Astrocyte (in vitro differentiated cells and primary cell): ENCODE results near the gene KCNG1. TPM values are rescaled to one million over a fixed set of nuclear protein-coding genes. Genes with fewer than 3 reads are reported as not detected.
A peak's percentile ranks its signal among the peaks of the same experiment; 100 is the strongest.

ENCODE experiments used
- DNase-seq: peaks from one replicate; pipeline ENCODE4 v3.0.0-alpha.2; 2010; ENCODE audit warnings: low read depth
- FAIRE-seq: peaks from 2 replicates; lab custom pipeline; 2011; peaks lifted over from hg19 to GRCh38; lab: Jason Lieb, UNC
- H2AFZ ChIP-seq: 2 replicates; pipeline ENCODE4 v1.6.0; 2012; ENCODE audit warnings: low read depth, low read length, inconsistent platforms
- H3K27ac ChIP-seq: 2 replicates; pipeline ENCODE4 v1.5.1; 2011; ENCODE audit warnings: low read depth, low read length, inconsistent platforms
- H3K27me3 ChIP-seq: 2 replicates; pipeline ENCODE4 v1.6.0; 2011; ENCODE audit warnings: low read length, inconsistent platforms; ENCODE audit not compliant: insufficient read depth
- H3K36me3 ChIP-seq: 2 replicates; pipeline ENCODE4 v1.5.1; 2011; ENCODE audit warnings: low read length, inconsistent platforms; ENCODE audit not compliant: insufficient read depth
- H3K4me1 ChIP-seq: 2 replicates; pipeline ENCODE4 v1.5.1; 2011; ENCODE audit warnings: low read length, inconsistent platforms; ENCODE audit not compliant: insufficient read depth
- H3K4me2 ChIP-seq: 2 replicates; pipeline ENCODE4 v1.6.0; 2012; ENCODE audit warnings: low read length, inconsistent platforms
- H3K4me3 ChIP-seq: 2 replicates; pipeline ENCODE4 v1.5.1; 2011; ENCODE audit warnings: low read depth, mild to moderate bottlenecking, low read length, inconsistent platforms; ENCODE audit not compliant: insufficient read depth
- H3K79me2 ChIP-seq: 2 replicates; pipeline ENCODE4 v1.6.0; 2012; ENCODE audit warnings: mild to moderate bottlenecking, low read length, inconsistent platforms; ENCODE audit not compliant: insufficient read depth
- H3K9ac ChIP-seq: 2 replicates; pipeline ENCODE4 v1.6.0; 2012; ENCODE audit warnings: mild to moderate bottlenecking, low read length, inconsistent platforms
- H3K9me3 ChIP-seq: 2 replicates; pipeline ENCODE4 v1.5.1; 2012; ENCODE audit warnings: low read depth, mild to moderate bottlenecking, low read length, inconsistent platforms; ENCODE audit not compliant: insufficient read depth
- H4K20me1 ChIP-seq: 2 replicates; pipeline ENCODE4 v1.6.0; 2012; ENCODE audit warnings: low read length, inconsistent platforms; ENCODE audit not compliant: insufficient read depth
- H3K27ac Mint-ChIP-seq: one replicate; pipeline ENCODE4 v1.8.0; 2021; ENCODE audit warnings: mild to moderate bottlenecking, mixed read lengths; ENCODE audit not compliant: unreplicated experiment
- H3K27me3 Mint-ChIP-seq: one replicate; pipeline ENCODE4 v1.8.0; 2021; ENCODE audit warnings: low read depth, mixed read lengths; ENCODE audit not compliant: unreplicated experiment
- H3K36me3 Mint-ChIP-seq: one replicate; pipeline ENCODE4 v1.8.0; 2021; ENCODE audit warnings: low read depth, mixed read lengths; ENCODE audit not compliant: unreplicated experiment
- H3K4me1 Mint-ChIP-seq: one replicate; pipeline ENCODE4 v1.8.0; 2021; ENCODE audit warnings: low read depth, mixed read lengths; ENCODE audit not compliant: unreplicated experiment
- H3K4me3 Mint-ChIP-seq: one replicate; pipeline ENCODE4 v1.8.0; 2021; ENCODE audit warnings: mild to moderate bottlenecking, moderate library complexity, mixed read lengths; ENCODE audit not compliant: unreplicated experiment
- H3K9me3 Mint-ChIP-seq: one replicate; pipeline ENCODE4 v1.8.0; 2021; ENCODE audit warnings: mild to moderate bottlenecking, mixed read lengths; ENCODE audit not compliant: unreplicated experiment
- EZH2 ChIP-seq: IDR thresholded peaks from 2 replicates; pipeline ENCODE4 v1.6.1; 2012; ENCODE audit warnings: mild to moderate bottlenecking, low read length, inconsistent platforms; ENCODE audit not compliant: insufficient read depth
- total RNA-seq: library from RNA; stranded (reverse); gene quantifications from 2 replicates; pipeline ENCODE4 v1.2.1, GENCODE V29; 2021
- TF ChIP-seq, protein P1 (sequence below): IDR thresholded peaks from 2 replicates; pipeline ENCODE4 v1.5.1; 2011; ENCODE audit warnings: low read depth, mild to moderate bottlenecking, inconsistent platforms, low read length, moderate library complexity; ENCODE audit not compliant: insufficient read depth

The KCNG1 gene
- total RNA-seq, 1 donor from 2014 or later, result 45.9 TPM

- Histone ChIP-seq H3K27ac (peak overlapping the region; percentile 79), H3K36me3 (peaks cover 14% of the 10 kb centered on the region), H3K4me2 (peak overlapping the region; percentile 92), H2AFZ (no peak overlapping the region), H4K20me1 (peaks cover 60% of the 10 kb centered on the region), H3K4me1 (peaks cover 37% of the 10 kb centered on the region), H3K4me3 (peak overlapping the region; percentile 89), H3K9me3 (no peaks in the 10 kb centered on the region), H3K27me3 (no peaks in the 10 kb centered on the region), H3K79me2 (peaks cover 65% of the 10 kb centered on the region), H3K9ac (peak overlapping the region; percentile 96)
- peaks cover 3% of the 10 kb centered on the region for H3K9me3 Mint-ChIP-seq
- DNase-seq, result peak; percentile 42
- H3K4me1 Mint-ChIP-seq, result peaks cover 13% of the 10 kb centered on the region
- no peak for FAIRE-seq
- peaks cover 5% of the 10 kb centered on the region for H3K36me3 Mint-ChIP-seq
- H3K27me3 Mint-ChIP-seq, result peaks cover 37% of the 10 kb centered on the region
- peak overlapping the region; percentile 94 for H3K4me3 Mint-ChIP-seq
- TF ChIP-seq, protein P1, sequence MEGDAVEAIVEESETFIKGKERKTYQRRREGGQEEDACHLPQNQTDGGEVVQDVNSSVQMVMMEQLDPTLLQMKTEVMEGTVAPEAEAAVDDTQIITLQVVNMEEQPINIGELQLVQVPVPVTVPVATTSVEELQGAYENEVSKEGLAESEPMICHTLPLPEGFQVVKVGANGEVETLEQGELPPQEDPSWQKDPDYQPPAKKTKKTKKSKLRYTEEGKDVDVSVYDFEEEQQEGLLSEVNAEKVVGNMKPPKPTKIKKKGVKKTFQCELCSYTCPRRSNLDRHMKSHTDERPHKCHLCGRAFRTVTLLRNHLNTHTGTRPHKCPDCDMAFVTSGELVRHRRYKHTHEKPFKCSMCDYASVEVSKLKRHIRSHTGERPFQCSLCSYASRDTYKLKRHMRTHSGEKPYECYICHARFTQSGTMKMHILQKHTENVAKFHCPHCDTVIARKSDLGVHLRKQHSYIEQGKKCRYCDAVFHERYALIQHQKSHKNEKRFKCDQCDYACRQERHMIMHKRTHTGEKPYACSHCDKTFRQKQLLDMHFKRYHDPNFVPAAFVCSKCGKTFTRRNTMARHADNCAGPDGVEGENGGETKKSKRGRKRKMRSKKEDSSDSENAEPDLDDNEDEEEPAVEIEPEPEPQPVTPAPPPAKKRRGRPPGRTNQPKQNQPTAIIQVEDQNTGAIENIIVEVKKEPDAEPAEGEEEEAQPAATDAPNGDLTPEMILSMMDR, result no peak
- no peak for TF ChIP-seq EZH2
- peak overlapping the region; percentile 89 for H3K27ac Mint-ChIP-seq
Observed at GRCh38 chr20:51021067-51022025, 1.6 kb downstream of the KCNG1 start.

DNA sequence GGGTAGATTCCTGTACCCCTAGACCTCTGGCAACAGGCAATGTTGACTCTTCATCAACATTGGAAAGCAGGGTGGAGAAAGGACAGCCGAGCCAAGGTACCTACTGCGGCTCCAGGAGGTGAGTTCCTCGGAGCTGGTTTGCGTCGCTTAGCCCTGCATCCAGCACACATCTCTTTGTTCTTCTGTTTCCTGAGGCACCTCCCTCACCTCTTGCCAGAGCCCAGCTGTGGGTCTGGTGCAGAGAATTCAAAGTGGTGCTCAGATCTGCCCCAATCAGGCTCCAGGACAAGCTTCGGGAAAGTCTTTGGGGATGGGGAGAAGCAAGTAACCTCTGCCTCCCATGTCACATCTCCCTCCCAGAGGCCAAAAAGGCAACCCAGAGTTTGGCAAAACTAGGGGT lies 2.2 kb downstream of the KCNG1 start:
- peak overlapping the region; percentile 25 for H3K27ac ChIP-seq
- TF ChIP-seq EZH2, result no peak
- TF ChIP-seq, protein P1, result no peak
- H3K4me3 ChIP-seq, result peak overlapping the region; percentile 89
- H3K27me3 ChIP-seq, result no peaks in the 10 kb centered on the region
- peaks cover 30% of the 10 kb centered on the region for H3K27me3 Mint-ChIP-seq
- peaks cover 37% of the 10 kb centered on the region for H3K4me1 ChIP-seq
- peaks cover 5% of the 10 kb centered on the region for H3K36me3 Mint-ChIP-seq
- H3K27ac Mint-ChIP-seq, result no peak overlapping the region
- peaks cover 71% of the 10 kb centered on the region for H3K79me2 ChIP-seq
- peaks cover 14% of the 10 kb centered on the region for H3K4me1 Mint-ChIP-seq
- DNase-seq (no peak), FAIRE-seq (no peak)
- peak overlapping the region; percentile 92 for H3K4me2 ChIP-seq
- peaks cover 63% of the 10 kb centered on the region for H4K20me1 ChIP-seq
- peak overlapping the region; percentile 96 for H3K9ac ChIP-seq
- H2AFZ ChIP-seq, result no peak overlapping the region
- peak overlapping the region; percentile 94 for H3K4me3 Mint-ChIP-seq
- H3K36me3 ChIP-seq, result peaks cover 14% of the 10 kb centered on the region
- H3K9me3 ChIP-seq, result no peaks in the 10 kb centered on the region
- peaks cover 3% of the 10 kb centered on the region for H3K9me3 Mint-ChIP-seq
